PC-9 (cell line): ENCODE data around the gene CASKIN1. TPM values are rescaled to one million over a fixed set of nuclear protein-coding genes. Genes with fewer than 3 reads are reported as not detected.

Experiments
- BruUV-seq: library from RNA; stranded (reverse); fragments of 400-500 nt; replicated peaks from 2 replicates; lab custom pipeline; 2021; lab: Mats Ljungman, UMichigan
- CTCF ChIA-PET: fragments of 300-600 bp; sonication (Branson Sonifier 250); formaldehyde crosslinking; loops from one replicate; lab custom pipeline; 2022; ENCODE audit warnings: antibody characterized with exemption; lab: Charles Lee
- POLR2A ChIA-PET: fragments of 300-600 bp; sonication (Branson Sonifier 250); formaldehyde crosslinking; loops from one replicate; lab custom pipeline; 2022; ENCODE audit warnings: antibody characterized with exemption; ENCODE audit not compliant: unreplicated experiment; lab: Charles Lee
- DNase-seq, 2 experiments: peaks; one replicate each; pipeline versions ENCODE4 v3.0.0 to v3.0.0-alpha.2; 2015 to 2022; ENCODE audit warnings: mixed read lengths in 1 of 2
- H2AFZ ChIP-seq: fragments of 200-600 bp; sonication (generic); 2 replicates; pipeline ENCODE4 v1.8.1; 2017; ENCODE audit warnings: antibody characterized with exemption
- H3F3A ChIP-seq: fragments of 200-600 bp; sonication (generic); 2 replicates; pipeline ENCODE4 v1.8.1; 2017; ENCODE audit warnings: antibody characterized with exemption, mild to moderate bottlenecking, low read depth; ENCODE audit not compliant: insufficient read depth
- H3K27ac ChIP-seq: fragments of 200-600 bp; sonication (generic); 2 replicates; pipeline ENCODE4 v1.6.1; 2016; ENCODE audit warnings: mixed run types
- H3K27me3 ChIP-seq: fragments of 200-600 bp; sonication (generic); 2 replicates; pipeline ENCODE4 v1.6.1; 2016; ENCODE audit warnings: low read depth, mixed run types; ENCODE audit not compliant: insufficient read depth
- H3K36me3 ChIP-seq: fragments of 200-600 bp; sonication (generic); 2 replicates; pipeline ENCODE4 v1.6.1; 2016; ENCODE audit warnings: low read depth, mixed run types
- H3K4me1 ChIP-seq: fragments of 200-600 bp; sonication (generic); replicated peaks from 2 replicates; pipeline ENCODE4 v1.6.1; 2016; ENCODE audit warnings: mixed run types; ENCODE audit not compliant: insufficient read depth
- H3K4me2 ChIP-seq: fragments of 200-600 bp; sonication (generic); 2 replicates; pipeline ENCODE4 v1.6.1; 2017; ENCODE audit warnings: mixed run types
- H3K4me3 ChIP-seq: fragments of 200-600 bp; sonication (generic); 2 replicates; pipeline ENCODE4 v1.6.1; 2016; ENCODE audit warnings: mixed run types
- H3K79me2 ChIP-seq: fragments of 200-600 bp; sonication (generic); 2 replicates; pipeline ENCODE4 v1.6.1; 2017; ENCODE audit warnings: low read depth, mixed run types
- H3K9me2 ChIP-seq: fragments of 200-600 bp; sonication (generic); 2 replicates; pipeline ENCODE4 v1.8.1; 2017; ENCODE audit warnings: mild to moderate bottlenecking; ENCODE audit not compliant: insufficient read depth
- H3K9me3 ChIP-seq: fragments of 200-600 bp; sonication (generic); 2 replicates; pipeline ENCODE4 v1.8.1; 2016; ENCODE audit warnings: low read depth; ENCODE audit not compliant: insufficient read depth
- H4K20me1 ChIP-seq: fragments of 200-600 bp; sonication (generic); 2 replicates; pipeline ENCODE4 v1.8.1; 2017; ENCODE audit not compliant: insufficient read depth
- EZH2 ChIP-seq: fragments of 200-600 bp; sonication (generic); IDR thresholded peaks from 2 replicates; pipeline ENCODE4 v1.8.0; 2017; ENCODE audit warnings: antibody characterized with exemption, low read depth
- intact Hi-C: fragments of 100-400 bp; cut with micrococcal nuclease; formaldehyde crosslinking; loops from one replicate; pipeline ENCODE4 v1.10.0; 2022; ENCODE audit not compliant: unreplicated experiment
- total RNA-seq: library from RNA; stranded (reverse); gene quantifications from 2 replicates; pipeline ENCODE4 v1.2.3, GENCODE V29; 2021
- TF ChIP-seq, protein P1 (sequence below): fragments of 200-600 bp; sonication (generic); conservative IDR thresholded peaks from 2 replicates; pipeline ENCODE4 v1.6.1; 2017; ENCODE audit warnings: mixed run types, antibody characterized with exemption, mild to moderate bottlenecking, moderate library complexity

CASKIN1 gene
- total RNA-seq, 1 experiment from 2014 or later, result 2.1 TPM

DNA sequence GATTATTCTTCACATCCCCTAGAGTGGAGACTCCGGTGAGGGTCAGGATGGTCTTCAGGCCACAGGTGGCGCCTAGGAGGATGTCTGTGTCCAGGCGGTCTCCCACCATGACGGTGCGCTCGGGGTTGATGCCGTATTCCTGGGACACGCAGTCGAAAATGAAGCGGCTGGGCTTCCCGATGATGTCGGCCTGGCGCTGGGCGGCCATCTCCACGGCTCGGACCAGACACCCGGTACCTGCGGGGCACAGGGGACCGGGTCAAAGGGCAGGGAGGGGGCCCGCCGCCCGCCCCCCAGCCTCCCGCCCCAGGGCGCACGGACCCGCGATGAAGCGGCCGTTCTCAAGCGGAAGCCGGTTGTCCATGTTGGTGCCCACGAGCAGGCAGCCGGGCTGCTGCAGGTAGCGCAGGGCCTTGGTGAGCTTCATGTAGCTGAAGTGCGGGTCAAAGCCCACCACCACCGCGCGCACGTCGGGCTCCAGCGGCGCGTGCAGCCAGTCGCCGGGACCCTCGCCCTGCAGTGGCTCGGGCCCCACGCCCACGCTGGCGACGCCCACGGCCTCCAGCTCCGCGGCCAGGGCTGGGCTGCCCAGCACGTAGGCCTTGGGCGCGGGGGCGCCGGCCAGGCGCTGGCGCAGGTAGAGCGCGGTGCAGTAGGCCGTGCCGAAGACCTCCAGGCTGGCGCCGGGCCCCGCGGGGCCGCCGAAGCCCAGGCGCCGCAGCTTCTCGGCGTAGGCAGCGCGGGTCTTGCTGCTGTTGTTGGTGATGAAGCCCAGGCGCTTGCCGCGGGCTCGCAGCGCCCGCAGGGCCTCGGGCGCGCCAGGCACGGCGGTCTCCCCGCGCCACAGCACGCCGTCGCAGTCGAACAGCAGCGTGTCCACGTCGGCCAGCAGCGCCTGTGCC lies 17.7 kb upstream of the CASKIN1 start:
- peaks cover 25% of the 10 kb centered on the region for H3K79me2 ChIP-seq
- H3K36me3 ChIP-seq, result no peaks in the 10 kb centered on the region
- no TSS peak for BruUV-seq
- ChIA-PET CTCF (interaction anchor here (1.0 kb wide), 1 partner anchor 19 kb away, joined by 4 read pairs; no protein-coding TSS in a partner anchor), POLR2A (interaction anchor here (0.6 to 1.9 kb wide), 4 partner anchors 59 to 319 kb away, joined by 3 to 16 read pairs (median 7); partner anchors contain the start of genes TBC1D24 and TRAF7)
- peak overlapping the region; percentile 85 for H3K4me3 ChIP-seq
- H2AFZ ChIP-seq, result no peak overlapping the region; the same call in 1 of the 2 replicates
- H3K4me2 ChIP-seq, result peak overlapping the region; percentile 99
- TF ChIP-seq, protein P1, sequence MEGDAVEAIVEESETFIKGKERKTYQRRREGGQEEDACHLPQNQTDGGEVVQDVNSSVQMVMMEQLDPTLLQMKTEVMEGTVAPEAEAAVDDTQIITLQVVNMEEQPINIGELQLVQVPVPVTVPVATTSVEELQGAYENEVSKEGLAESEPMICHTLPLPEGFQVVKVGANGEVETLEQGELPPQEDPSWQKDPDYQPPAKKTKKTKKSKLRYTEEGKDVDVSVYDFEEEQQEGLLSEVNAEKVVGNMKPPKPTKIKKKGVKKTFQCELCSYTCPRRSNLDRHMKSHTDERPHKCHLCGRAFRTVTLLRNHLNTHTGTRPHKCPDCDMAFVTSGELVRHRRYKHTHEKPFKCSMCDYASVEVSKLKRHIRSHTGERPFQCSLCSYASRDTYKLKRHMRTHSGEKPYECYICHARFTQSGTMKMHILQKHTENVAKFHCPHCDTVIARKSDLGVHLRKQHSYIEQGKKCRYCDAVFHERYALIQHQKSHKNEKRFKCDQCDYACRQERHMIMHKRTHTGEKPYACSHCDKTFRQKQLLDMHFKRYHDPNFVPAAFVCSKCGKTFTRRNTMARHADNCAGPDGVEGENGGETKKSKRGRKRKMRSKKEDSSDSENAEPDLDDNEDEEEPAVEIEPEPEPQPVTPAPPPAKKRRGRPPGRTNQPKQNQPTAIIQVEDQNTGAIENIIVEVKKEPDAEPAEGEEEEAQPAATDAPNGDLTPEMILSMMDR, result no peak
- TF ChIP-seq EZH2, result no peak
- H3K27me3 ChIP-seq, result no peaks in the 10 kb centered on the region
- no peak overlapping the region for H3K27ac ChIP-seq
- no peaks in the 10 kb centered on the region for H3K9me3 ChIP-seq
- intact Hi-C loops, result loop anchor here (1.0 to 5.0 kb wide), 2 partner anchors 38 to 59 kb away; partner anchors contain the start of genes ECI1 and TRAF7
- no peak for DNase-seq
- H3K4me1 ChIP-seq, result peaks cover 28% of the 10 kb centered on the region
- H4K20me1 ChIP-seq, result peaks cover 19% of the 10 kb centered on the region; the same call in 1 of the 2 replicates
- peaks cover 53% of the 10 kb centered on the region for H3F3A ChIP-seq
- H3K9me2 ChIP-seq, result no peaks in the 10 kb centered on the region

DNA sequence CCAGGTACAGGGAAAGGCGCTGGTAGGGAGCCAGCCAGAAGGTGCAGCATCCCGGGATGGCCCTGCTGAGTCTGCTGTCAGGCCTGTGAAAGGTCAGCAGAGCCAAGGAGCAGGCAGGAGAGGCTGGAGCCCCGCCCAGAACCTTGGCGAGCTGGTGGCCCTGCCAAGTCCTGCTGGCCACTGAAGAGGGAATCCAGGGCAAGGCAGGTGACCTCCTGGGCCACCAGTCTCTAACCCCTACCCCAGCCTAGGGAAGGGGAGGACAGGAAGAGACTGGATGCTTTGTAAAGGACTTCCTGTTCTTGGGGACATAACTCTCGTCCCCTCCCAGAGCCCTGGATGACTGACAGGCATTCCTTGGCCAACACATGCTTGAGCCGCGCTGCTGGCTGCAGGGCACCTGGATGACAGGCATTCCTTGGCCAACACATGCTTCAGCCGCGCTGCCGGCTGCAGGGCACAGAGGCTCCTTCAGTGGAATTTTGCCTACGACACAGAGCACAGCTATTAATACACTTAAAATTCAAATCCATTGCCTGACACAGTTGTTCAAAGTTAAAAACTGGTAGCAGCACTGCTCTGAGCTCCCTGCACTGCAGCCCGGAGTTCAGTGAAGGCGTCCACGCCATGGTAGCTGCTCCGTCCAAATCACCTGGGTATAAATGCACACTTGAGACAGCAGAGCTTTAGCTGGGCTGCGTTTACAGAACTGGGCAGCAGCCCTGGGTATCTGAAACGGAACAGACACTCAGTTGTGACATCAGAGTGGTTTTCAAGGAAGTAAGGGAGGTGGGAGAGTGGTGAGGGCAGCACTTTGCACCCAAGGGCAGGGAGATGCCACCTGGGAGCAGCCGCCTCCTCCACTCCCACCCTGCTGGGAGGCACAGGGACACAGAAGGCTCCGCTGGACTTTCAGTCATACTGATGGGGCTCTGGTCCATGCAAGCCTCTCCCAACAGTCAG lies 16.2 kb upstream of the CASKIN1 start:
- Histone ChIP-seq H3K9me3 (no peaks in the 10 kb centered on the region), H2AFZ (no peak overlapping the region), H4K20me1 (peaks cover 19% of the 10 kb centered on the region; the same call in 1 of the 2 replicates), H3K4me2 (peak overlapping the region; percentile 99), H3K4me3 (peak overlapping the region; percentile 85), H3K27ac (no peak overlapping the region), H3K27me3 (no peaks in the 10 kb centered on the region), H3K36me3 (0 out of 2 replicates have a peak, but pooled peaks cover 4% of the 10 kb centered on the region), H3F3A (peaks cover 53% of the 10 kb centered on the region), H3K4me1 (peaks cover 28% of the 10 kb centered on the region), H3K9me2 (no peaks in the 10 kb centered on the region), H3K79me2 (peaks cover 29% of the 10 kb centered on the region)
- ChIA-PET CTCF (no interaction called here), POLR2A (interaction anchor here (0.9 kb wide), 1 partner anchor 57 kb away, joined by 9 read pairs; the partner anchor contains the start of gene TRAF7)
- TF ChIP-seq, protein P1, result no peak
- BruUV-seq, result no TSS peak
- intact Hi-C loops, result loop anchor here (5.0 kb wide), 1 partner anchor 40 kb away; the partner anchor contains the start of gene ECI1
- DNase-seq, result peak; percentile 85 to 86
